ENCODE data around the gene HMGCS2. TPM values are rescaled to one million over a fixed set of nuclear protein-coding genes. Genes with fewer than 3 reads are reported as not detected.
A peak's percentile ranks its signal among the peaks of the same experiment; 100 is the strongest.

The HMGCS2 gene
- total RNA-seq, 6 donors from 2014 or later: 0.31 to 5.9 (median 1.2) TPM; not detected in 1

- no peaks in the 10 kb centered on the region for H3K4me1 ChIP-seq
- H3K27ac ChIP-seq: no peak overlapping the region
- no peak overlapping the region for H3K4me3 ChIP-seq
- no peaks in the 10 kb centered on the region for H3K36me3 ChIP-seq
- peaks cover 0 to 10% (median 4%) of the 10 kb centered on the region in 4 donors for H3K9me3 ChIP-seq
- WGBS, 2 donors: 69 to 81% methylated on average over 2 of the region's 2 CpGs
- ATAC-seq (ENCODE audit: low FRiP score in 2 of 2) (peak in 1 of 2 donors; percentile 76), DNase-seq (no peak)
- no peaks in the 10 kb centered on the region for H3K27me3 ChIP-seq
- TF ChIP-seq POLR2A (IDR thresholded peaks at IDR 0.05) (no peak), POLR2AphosphoS5 (IDR thresholded peaks at IDR 0.05) (no peak), EP300 (IDR thresholded peaks at IDR 0.05) (no peak)
- TF ChIP-seq, protein P1, sequence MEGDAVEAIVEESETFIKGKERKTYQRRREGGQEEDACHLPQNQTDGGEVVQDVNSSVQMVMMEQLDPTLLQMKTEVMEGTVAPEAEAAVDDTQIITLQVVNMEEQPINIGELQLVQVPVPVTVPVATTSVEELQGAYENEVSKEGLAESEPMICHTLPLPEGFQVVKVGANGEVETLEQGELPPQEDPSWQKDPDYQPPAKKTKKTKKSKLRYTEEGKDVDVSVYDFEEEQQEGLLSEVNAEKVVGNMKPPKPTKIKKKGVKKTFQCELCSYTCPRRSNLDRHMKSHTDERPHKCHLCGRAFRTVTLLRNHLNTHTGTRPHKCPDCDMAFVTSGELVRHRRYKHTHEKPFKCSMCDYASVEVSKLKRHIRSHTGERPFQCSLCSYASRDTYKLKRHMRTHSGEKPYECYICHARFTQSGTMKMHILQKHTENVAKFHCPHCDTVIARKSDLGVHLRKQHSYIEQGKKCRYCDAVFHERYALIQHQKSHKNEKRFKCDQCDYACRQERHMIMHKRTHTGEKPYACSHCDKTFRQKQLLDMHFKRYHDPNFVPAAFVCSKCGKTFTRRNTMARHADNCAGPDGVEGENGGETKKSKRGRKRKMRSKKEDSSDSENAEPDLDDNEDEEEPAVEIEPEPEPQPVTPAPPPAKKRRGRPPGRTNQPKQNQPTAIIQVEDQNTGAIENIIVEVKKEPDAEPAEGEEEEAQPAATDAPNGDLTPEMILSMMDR (IDR thresholded peaks at IDR 0.05): no peak
Observed at GRCh38 chr1:119702384-119702783, 66.3 kb downstream of the HMGCS2 start.

GRCh38 chr1:119701659-119702058 is 67.0 kb downstream of the HMGCS2 start:
- H3K4me1 ChIP-seq: no peaks in the 10 kb centered on the region
- TF ChIP-seq EP300 (IDR thresholded peaks at IDR 0.05): no peak
- TF ChIP-seq, protein P1 (IDR thresholded peaks at IDR 0.05): no peak
- TF ChIP-seq POLR2AphosphoS5 (IDR thresholded peaks at IDR 0.05): no peak
- no peak for TF ChIP-seq POLR2A (IDR thresholded peaks at IDR 0.05)
- no peaks in the 10 kb centered on the region for H3K27me3 ChIP-seq
- ATAC-seq (ENCODE audit: low FRiP score in 2 of 2) (no peak), DNase-seq (no peak)
- no peak overlapping the region for H3K4me3 ChIP-seq
- H3K36me3 ChIP-seq: no peaks in the 10 kb centered on the region
- H3K27ac ChIP-seq: no peak overlapping the region
- H3K9me3 ChIP-seq: peaks cover 0 to 10% (median 4%) of the 10 kb centered on the region in 4 donors

DNA sequence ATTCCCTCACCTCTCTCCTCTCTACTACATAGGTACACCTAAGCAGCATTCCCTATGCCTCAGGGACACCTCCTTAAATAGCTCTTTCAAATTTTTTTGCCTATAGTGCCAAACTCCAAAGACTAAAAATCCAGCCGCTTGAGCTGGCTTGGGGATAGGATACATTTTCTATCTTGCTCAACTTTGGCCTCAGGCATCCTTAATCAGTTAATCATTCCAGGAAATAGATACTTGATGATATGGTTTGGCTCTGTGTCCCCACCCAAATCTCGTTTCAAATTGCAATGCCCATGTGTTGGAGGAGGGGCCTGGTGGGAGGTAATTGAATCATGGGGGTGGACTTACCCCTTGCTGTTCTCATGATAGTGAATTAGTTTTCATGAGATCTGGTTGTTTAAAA is 68.4 kb downstream of the HMGCS2 start:
- ATAC-seq (ENCODE audit: low FRiP score in 2 of 2) (no peak), DNase-seq (no peak)
- H3K4me3 ChIP-seq: no peak overlapping the region
- H3K9me3 ChIP-seq: peaks cover 0 to 10% (median 4%) of the 10 kb centered on the region in 4 donors
- no peak overlapping the region for H3K27ac ChIP-seq
- no peaks in the 10 kb centered on the region for H3K36me3 ChIP-seq
- no peaks in the 10 kb centered on the region for H3K27me3 ChIP-seq
- H3K4me1 ChIP-seq: no peaks in the 10 kb centered on the region
- no peak for TF ChIP-seq EP300 (IDR thresholded peaks at IDR 0.05)
- TF ChIP-seq, protein P1 (IDR thresholded peaks at IDR 0.05): no peak
- no peak for TF ChIP-seq POLR2AphosphoS5 (IDR thresholded peaks at IDR 0.05)
- no peak for TF ChIP-seq POLR2A (IDR thresholded peaks at IDR 0.05)
- WGBS, 2 donors: 52 to 66% methylated on average over 2 of the region's 2 CpGs

Other genes starting within 250 kb of the HMGCS2 start
- 10 to 100 TPM in 1 of 6 donors, 1 to 10 TPM in 5; 4.4 to 10.3 (median 8.0) TPM for gene ZNF697, start 120.6 kb downstream of the HMGCS2 start, total RNA-seq
- gene PHGDH, start 57.0 kb downstream of the HMGCS2 start, total RNA-seq: 10 to 100 TPM; 12.4 to 60.8 (median 21.7) TPM
- not detected for gene REG4, start 42.6 kb upstream of the HMGCS2 start, total RNA-seq
- not detected for gene ADAM30, start 127.6 kb upstream of the HMGCS2 start, total RNA-seq

Measured in upper lobe of left lung (tissue), 6 donors.